Spleen (tissue), 11 donors: Measurements from ENCODE around the gene STX8. TPM values are rescaled to one million over a fixed set of nuclear protein-coding genes. Genes with fewer than 3 reads are reported as not detected.
A peak's percentile ranks its signal among the peaks of the same experiment; 100 is the strongest.

Experiments
- DNase-seq: peaks from one replicate; pipeline ENCODE4 v3.0.0-alpha.2; 2020
- H3K27ac ChIP-seq, 8 donors: fragments of 200-600 bp; sonication (generic) in 7 of 8; 1 replicate in 4 of 8; 2 replicates in 4 of 8; pipeline versions ENCODE4 v1.5.0 to v1.8.0; 2016 to 2021; ENCODE audit warnings: inconsistent platforms in 4 of 8, mild to moderate bottlenecking in 4 of 8, moderate library complexity in 1 of 8
- H3K27me3 ChIP-seq, 7 donors: fragments of 200-600 bp; sonication (generic) in 6 of 7; replicated peaks in 1 of 7; 1 replicate in 4 of 7; 2 replicates in 3 of 7; pipeline versions ENCODE4 v1.5.0 to v1.8.0; 2016 to 2021; ENCODE audit warnings: inconsistent platforms in 3 of 7, mild to moderate bottlenecking in 1 of 7
- H3K36me3 ChIP-seq, 6 donors: fragments of 200-600 bp; sonication (generic) in 5 of 6; 1 replicate in 4 of 6; 2 replicates in 2 of 6; pipeline versions ENCODE4 v1.5.0 to v1.8.0; 2016 to 2021; ENCODE audit warnings: inconsistent platforms in 2 of 6
- H3K4me1 ChIP-seq, 6 donors: fragments of 200-600 bp; sonication (generic) in 5 of 6; 1 replicate in 3 of 6; 2 replicates in 3 of 6; pipeline versions ENCODE4 v1.5.0 to v1.8.0; 2016 to 2021; ENCODE audit warnings: inconsistent platforms in 3 of 6
- H3K4me3 ChIP-seq, 8 donors: fragments of 200-600 bp; sonication (generic) in 7 of 8; 1 replicate in 4 of 8; 2 replicates in 4 of 8; pipeline versions ENCODE4 v1.5.0 to v1.8.0; 2016 to 2021; ENCODE audit warnings: inconsistent platforms in 4 of 8, mild to moderate bottlenecking in 4 of 8, moderate library complexity in 2 of 8
- H3K9me3 ChIP-seq, 8 donors: fragments of 200-600 bp; sonication (generic) in 7 of 8; 1 replicate in 4 of 8; 2 replicates in 4 of 8; pipeline versions ENCODE4 v1.5.0 to v1.8.0; 2016 to 2021; ENCODE audit warnings: inconsistent platforms in 4 of 8
- CTCF ChIP-seq, 11 experiments: fragments of 200-600 bp in 7 of 11; fragments of 450-650 bp in 4 of 11; sonication (generic) in 4 of 11; IDR thresholded peaks in 8 of 11; conservative IDR thresholded peaks in 3 of 11; 1 replicate in 7 of 11; 2 replicates in 4 of 11; pipeline versions ENCODE4 v1.4.0 to v1.8.0; 2016 to 2021; ENCODE audit warnings: antibody characterized with exemption in 11 of 11, inconsistent platforms in 4 of 11, mild to moderate bottlenecking in 1 of 11
- POLR2A ChIP-seq, 3 donors: fragments of 450-650 bp; IDR thresholded peaks; one replicate each; pipeline ENCODE4 v1.5.1; 2017; ENCODE audit warnings: antibody characterized with exemption in 3 of 3, mild to moderate bottlenecking in 1 of 3
- POLR2AphosphoS5 ChIP-seq, 3 donors: sonication (generic); formaldehyde crosslinking; IDR thresholded peaks; one replicate each; pipeline ENCODE4 v1.5.1; 2017; ENCODE audit warnings: antibody characterized with exemption in 3 of 3
- WGBS, 5 donors: extraction: QIAGEN DNeasy Blood & Tissue Kit in 3 of 5; methylation state at CpG; one replicate each; pipeline versions ENCODE4 v1.1.5 to v1.1.7; 2013 to 2018; 5-methylcytosine and 5-hydroxymethylcytosine counted together
- intact Hi-C: fragments of 100-400 bp; cut with DNase I; formaldehyde crosslinking; loops from one replicate; pipeline ENCODE4 v1.15.0; 2023; ENCODE audit warnings: low total_unique reads
- polyA plus RNA-seq, 3 donors: library from polyadenylated mRNA; stranded (reverse); fragments of 200-250 nt; gene quantifications; one replicate each; pipeline ENCODE4 v1.2.1, GENCODE V29; 2013
- total RNA-seq, 7 donors: library from RNA; depleted of rRNA in 3 of 7; stranded (reverse); fragments of >200 nt in 3 of 7; fragmentation: NEBNext Ultra II Directional in 4 of 7; extraction: Animal tissue kit (Norgen Biotek cat#: 25700) in 4 of 7; gene quantifications; one replicate each; pipeline versions ENCODE4 v1.1.0 to v1.2.1, GENCODE V29; 2016 to 2021
- donor health status: healthy with polysubstance abuse.
- donor health status: DM: no; HTN: no; CAD: no; lungs with moderate emphysema.
- donor health status: DM: no; HTN: no; CAD: no.
- donor health status: Bipolar disorder and iron deficiency.
- donor health status: healthy.
- donor health status: DM: no; HTN: no; CAD: no.
- donor health status: DM: yes; HTN: yes; CAD: no.

Gene STX8
- total and polyA plus RNA-seq, 10 donors, result 37.3 to 59.8 (median 48.9) TPM

GRCh38 chr17:9529033-9529700 is 46.5 kb downstream of the STX8 start:
- H3K4me1 ChIP-seq, result no peaks in the 10 kb centered on the region
- no peak overlapping the region for H3K4me3 ChIP-seq
- TF ChIP-seq POLR2A (IDR thresholded peaks at IDR 0.05) (no peak), CTCF (IDR thresholded peaks at IDR 0.05 in 8 of 11, conservative IDR thresholded peaks at IDR 0.05 in 3 of 11) (peak in 5 of 11 experiments; percentile 12 to 33 (median 28))
- intact Hi-C loops, result loop anchor here (10.0 kb wide), 1 partner anchor 534 kb away; no protein-coding TSS in a partner anchor
- H3K9me3 ChIP-seq, result no peaks in the 10 kb centered on the region
- no peaks in the 10 kb centered on the region for H3K27me3 ChIP-seq
- 62 to 73% (median 66%) methylated on average over 4 to 5 of the region's 5 CpGs for WGBS, 5 donors
- H3K36me3 ChIP-seq, result peaks cover 0 to 16% (median 0%) of the 10 kb centered on the region in 6 donors
- DNase-seq, result no peak
- H3K27ac ChIP-seq, result no peak overlapping the region

GRCh38 chr17:9527788-9528187 is 47.8 kb downstream of the STX8 start:
- Histone ChIP-seq H3K27me3 (no peaks in the 10 kb centered on the region), H3K36me3 (peaks cover 0 to 21% (median 0%) of the 10 kb centered on the region in 6 donors), H3K4me3 (no peak overlapping the region), H3K27ac (no peak overlapping the region), H3K4me1 (no peaks in the 10 kb centered on the region), H3K9me3 (no peaks in the 10 kb centered on the region)
- no peak for TF ChIP-seq POLR2AphosphoS5 (IDR thresholded peaks at IDR 0.05)
- no peak for TF ChIP-seq POLR2A (IDR thresholded peaks at IDR 0.05)
- TF ChIP-seq CTCF (IDR thresholded peaks at IDR 0.05 in 8 of 11, conservative IDR thresholded peaks at IDR 0.05 in 3 of 11), result no peak
- 72 to 87% (median 81%) methylated on average over 3 of the region's 3 CpGs for WGBS, 5 donors
- intact Hi-C loops, result loop anchor here (10.0 kb wide), 1 partner anchor 533 kb away; no protein-coding TSS in a partner anchor
- DNase-seq, result no peak

- peaks cover 0 to 6% (median 0%) of the 10 kb centered on the region in 6 donors for H3K36me3 ChIP-seq
- TF ChIP-seq CTCF (IDR thresholded peaks at IDR 0.05 in 8 of 11, conservative IDR thresholded peaks at IDR 0.05 in 3 of 11) (peak in 9 of 11 experiments; percentile 10 to 67 (median 36)), POLR2AphosphoS5 (IDR thresholded peaks at IDR 0.05) (no peak)
- H3K9me3 ChIP-seq, result no peaks in the 10 kb centered on the region
- intact Hi-C loops, result loop anchor here (5.0 to 10.0 kb wide), 2 partner anchors 120 to 527 kb away; no protein-coding TSS in a partner anchor
- H3K4me1 ChIP-seq, result peaks cover 0 to 15% (median 0%) of the 10 kb centered on the region in 6 donors
- no peak overlapping the region for H3K27ac ChIP-seq
- WGBS, 5 donors, result 53 to 78% (median 60%) methylated on average over 4 of the region's 4 CpGs
- no peak for DNase-seq
- H3K27me3 ChIP-seq, result no peaks in the 10 kb centered on the region
- no peak overlapping the region for H3K4me3 ChIP-seq
Measured at GRCh38 chr17:9522074-9522473, 53.5 kb downstream of the STX8 start.

- intact Hi-C loops, result loop anchor here (5.0 to 10.0 kb wide), 2 partner anchors 119 to 526 kb away; no protein-coding TSS in a partner anchor
- Histone ChIP-seq H3K27me3 (no peaks in the 10 kb centered on the region), H3K4me1 (peaks cover 0 to 15% (median 0%) of the 10 kb centered on the region in 6 donors), H3K9me3 (no peaks in the 10 kb centered on the region), H3K4me3 (no peak overlapping the region), H3K27ac (no peak overlapping the region), H3K36me3 (peaks cover 0 to 6% (median 0%) of the 10 kb centered on the region in 6 donors)
- TF ChIP-seq CTCF (IDR thresholded peaks at IDR 0.05 in 8 of 11, conservative IDR thresholded peaks at IDR 0.05 in 3 of 11) (no peak), POLR2A (IDR thresholded peaks at IDR 0.05) (no peak), POLR2AphosphoS5 (IDR thresholded peaks at IDR 0.05) (no peak)
- WGBS, 5 donors, result 79 to 90% (median 87%) methylated on average over 4 of the region's 4 CpGs
- DNase-seq, result no peak
Measured at GRCh38 chr17:9521062-9521461, 54.6 kb downstream of the STX8 start.
